NCI-H82 treated with DMSO at 0.1 percent for 48 hours (cell line): ENCODE results near the gene C1QA.

ENCODE experiments used
- DNase-seq: peaks from one replicate; lab custom pipeline; 2025; ENCODE audit not compliant: unreplicated experiment; lab: John Stamatoyannopoulos, UW

The C1QA gene

GRCh38 chr1:22636353-22636752, at the start of gene C1QA:
Gene C1QA (plus strand): TSS chr1:22636628. CDS start chr1:22637617, 989 bp downstream.
- no peak for DNase-seq

GRCh38 chr1:22587247-22587646, 49.2 kb upstream of the C1QA start:
- DNase-seq, result no peak

GRCh38 chr1:22588899-22589422, 47.5 kb upstream of the C1QA start:
- DNase-seq, result no peak

GRCh38 chr1:22591576-22591975, 44.9 kb upstream of the C1QA start:
- no peak for DNase-seq

GRCh38 chr1:22592051-22592450, 44.4 kb upstream of the C1QA start:
- no peak for DNase-seq

GRCh38 chr1:22592919-22593790, 43.3 kb upstream of the C1QA start:
- no peak for DNase-seq

- DNase-seq, result no peak
These were observed 42.0 kb upstream of the C1QA start for GRCh38 chr1:22594396-22594795.

GRCh38 chr1:22595108-22595507, 41.3 kb upstream of the C1QA start:
- no peak for DNase-seq

GRCh38 chr1:22597301-22597965, 39.0 kb upstream of the C1QA start:
- DNase-seq, result no peak

GRCh38 chr1:22597996-22598395, 38.4 kb upstream of the C1QA start:
- no peak for DNase-seq

- no peak for DNase-seq
These were observed 37.7 kb upstream of the C1QA start for GRCh38 chr1:22598736-22599135.

GRCh38 chr1:22600071-22600816, 36.2 kb upstream of the C1QA start:
- DNase-seq, result no peak

GRCh38 chr1:22600817-22601605, 35.4 kb upstream of the C1QA start:
- no peak for DNase-seq

GRCh38 chr1:22601610-22602009, 34.8 kb upstream of the C1QA start:
- DNase-seq, result no peak

- no peak for DNase-seq
These were observed 34.2 kb upstream of the C1QA start for GRCh38 chr1:22602060-22602740.

- peak; percentile 72 for DNase-seq
These were observed 30.3 kb upstream of the C1QA start for GRCh38 chr1:22606161-22606560.

GRCh38 chr1:22607154-22607553, 29.3 kb upstream of the C1QA start:
- no peak for DNase-seq

GRCh38 chr1:22608361-22608760, 28.1 kb upstream of the C1QA start:
- DNase-seq, result no peak

GRCh38 chr1:22609291-22609690, 27.1 kb upstream of the C1QA start:
- DNase-seq, result no peak

- DNase-seq, result no peak
These were observed 24.9 kb upstream of the C1QA start for GRCh38 chr1:22611530-22611947.
